K562 (cell line): ENCODE data around the gene CARM1. TPM values are rescaled to one million over a fixed set of nuclear protein-coding genes. Genes with fewer than 3 reads are reported as not detected.

Source experiments
- AFF1 ChIP-seq, 2 experiments: fragments of 450-650 bp; IDR thresholded peaks; 2 replicates each; pipeline ENCODE4 v1.6.1; 2018; ENCODE audit warnings: mild to moderate bottlenecking in 2 of 2, low read depth in 1 of 2; ENCODE audit not compliant: partially characterized antibody in 2 of 2
- ATF6 ChIP-seq: sonication (generic); formaldehyde crosslinking; IDR thresholded peaks from 2 replicates; pipeline ENCODE4 v1.4.0; 2020; ENCODE audit warnings: mild to moderate bottlenecking, missing genetic modification reagents
- BRD9 ChIP-seq: fragments of 450-650 bp; IDR thresholded peaks from 2 replicates; pipeline ENCODE4 v1.6.1; 2018; ENCODE audit warnings: low read depth; ENCODE audit not compliant: partially characterized antibody
- ETV1 ChIP-seq: fragments of 450-650 bp; conservative IDR thresholded peaks from 2 replicates; pipeline ENCODE4 v1.6.1; 2016; ENCODE audit warnings: missing genetic modification characterization, control low read depth, low read depth, missing compliant biosample characterization
- ETV5 ChIP-seq: sonication (generic); formaldehyde crosslinking; IDR thresholded peaks from 2 replicates; pipeline ENCODE4 v1.4.0; 2020; ENCODE audit warnings: low read depth, mild to moderate bottlenecking, missing genetic modification reagents
- FOXA1 ChIP-seq: fragments of 450-650 bp; IDR thresholded peaks from 2 replicates; pipeline ENCODE4 v1.6.1; 2016; ENCODE audit warnings: mild to moderate bottlenecking, borderline replicate concordance
- GABPA ChIP-seq: fragments of 200-800 bp; sonication (Bioruptor generic); conservative IDR thresholded peaks from 2 replicates; pipeline ENCODE4 v1.6.1; 2016; ENCODE audit warnings: low read depth, missing genetic modification characterization, missing compliant biosample characterization
- GATA2 ChIP-seq: sonication (generic); formaldehyde crosslinking; IDR thresholded peaks from 2 replicates; pipeline ENCODE4 v1.4.0; 2020; ENCODE audit warnings: mild to moderate bottlenecking, missing genetic modification reagents
- GATAD2A ChIP-seq: fragments of 450-650 bp; IDR thresholded peaks from 2 replicates; pipeline ENCODE4 v1.6.1; 2017
- IRF2 ChIP-seq: sonication (generic); formaldehyde crosslinking; IDR thresholded peaks from 2 replicates; pipeline ENCODE4 v1.8.1; 2022; ENCODE audit warnings: mild to moderate bottlenecking, missing genetic modification reagents
- KDM1A ChIP-seq, 2 experiments: fragments of 450-650 bp; IDR thresholded peaks; 2 replicates each; pipeline ENCODE4 v1.6.1; 2016; ENCODE audit warnings: mild to moderate bottlenecking in 2 of 2
- LEF1 ChIP-seq: fragments of 450-650 bp; IDR thresholded peaks from 2 replicates; pipeline ENCODE4 v1.6.1; 2016; ENCODE audit warnings: mild to moderate bottlenecking
- MECOM ChIP-seq: fragments of 250-450 bp; sonication (Bioruptor Pico); IDR thresholded peaks from 2 replicates; pipeline ENCODE4 v1.8.0; 2022; ENCODE audit warnings: inconsistent platforms
- POLR2AphosphoS5 ChIP-seq: IDR thresholded peaks from 2 replicates; pipeline ENCODE4 v1.6.1; 2011; ENCODE audit warnings: mild to moderate bottlenecking, low read depth, low read length, moderate library complexity; ENCODE audit not compliant: control insufficient read depth, insufficient read depth
- PRDM10 ChIP-seq: fragments of 450-650 bp; IDR thresholded peaks from 2 replicates; pipeline ENCODE4 v1.6.1; 2018; ENCODE audit not compliant: partially characterized antibody
- RNF2 ChIP-seq: sonication (generic); IDR thresholded peaks from 2 replicates; pipeline ENCODE4 v1.6.1; 2016
- TCF15 ChIP-seq: fragments of 250-450 bp; sonication (Bioruptor Pico); IDR thresholded peaks from 2 replicates; pipeline ENCODE4 v1.8.0; 2022; ENCODE audit warnings: moderate library complexity, mild to moderate bottlenecking, inconsistent platforms
- ZFX ChIP-seq: sonication (generic); formaldehyde crosslinking; IDR thresholded peaks from 2 replicates; pipeline ENCODE4 v1.8.0; 2022; ENCODE audit warnings: mild to moderate bottlenecking, missing genetic modification reagents, moderate library complexity
- ZNF347 ChIP-seq: fragments of 450-650 bp; formaldehyde crosslinking; IDR thresholded peaks from 2 replicates; pipeline ENCODE4 v1.4.0; 2020; ENCODE audit warnings: low read depth, mild to moderate bottlenecking, moderate library complexity
- polyA plus RNA-seq, 8 experiments: library from polyadenylated mRNA; depleted of rRNA in 4 of 8; stranded (reverse) in 5 of 8; unstranded in 3 of 8; fragments of >200 nt; fragmentation: Nextera tagmentation in 2 of 8; fragmentation: Illumina TruSeq in 1 of 8; extraction: Ambion mirVana in 2 of 8; extraction: Trizol in 1 of 8; gene quantifications; 2 replicates each; pipeline versions ENCODE4 v1.2.1 to v1.2.3, GENCODE V29; 2011 to 2014; ENCODE audit warnings: inconsistent platforms in 1 of 8, missing spikeins in 1 of 8
- total RNA-seq, 7 experiments: library from RNA; depleted of rRNA in 6 of 7; stranded (reverse); fragments of >200 nt in 6 of 7; fragmentation: Illumina TruSeq in 2 of 7; extraction: Trizol in 2 of 7; gene quantifications; 2 replicates each; pipeline versions ENCODE4 v1.2.1 to v1.2.3, GENCODE V29; 2011 to 2021; ENCODE audit warnings: low replicate concordance in 1 of 7

CARM1 gene
- total and polyA plus RNA-seq, 9 of the 15 experiments (the other 6 are each of a cell fraction or from before 2014, with no cell fraction given): 0.36 to 86.0 (median 29.7) TPM

GRCh38 chr19:10870501-10870954 is 825 bp upstream of the CARM1 start (continued):
- TF ChIP-seq GATA2 (CRISPR knock-in tag): peak; percentile 69
- TF ChIP-seq TCF15: 0 out of 2 replicates have a peak, but pooled peaks have one; percentile 24
- TF ChIP-seq IRF2 (CRISPR knock-in tag): no peak
- peak; percentile 85 for TF ChIP-seq LEF1
- no peak for TF ChIP-seq ZNF347
- TF ChIP-seq POLR2AphosphoS5: peak; percentile 61
- peak; percentile 84 for TF ChIP-seq BRD9
- no peak for TF ChIP-seq ETV1 (tag)
- peak; percentile 38 for TF ChIP-seq PRDM10
- TF ChIP-seq ZFX (CRISPR knock-in tag): peak; percentile 57; the same call in 1 of the 2 replicates
- peak; percentile 60 for TF ChIP-seq GABPA
- no peak for TF ChIP-seq FOXA1
- TF ChIP-seq MECOM (CRISPR knock-in tag): peak; percentile 31; the same call in 1 of the 2 replicates
- TF ChIP-seq KDM1A (IDR thresholded peaks at IDR 0.05): peak in 1 of 2 experiments; percentile 45; a peak in 1 of 4 replicates
- TF ChIP-seq AFF1 (IDR thresholded peaks at IDR 0.05; ENCODE audit: low read depth in 1 of 2, partially characterized antibody in 2 of 2): peak in 1 of 2 experiments; percentile 35
- peak; percentile 24; the same call in 1 of the 2 replicates for TF ChIP-seq RNF2
- no peak for TF ChIP-seq ATF6
- peak; percentile 52; the same call in 1 of the 2 replicates for TF ChIP-seq GATAD2A
- no peak for TF ChIP-seq ETV5
